H1 (cell line): ENCODE measurements around the gene DVL1. TPM values are rescaled to one million over a fixed set of nuclear protein-coding genes. Genes with fewer than 3 reads are reported as not detected.
A peak's percentile ranks its signal among the peaks of the same experiment; 100 is the strongest.

Source experiments
- CTCF ChIA-PET: fragments of 300-600 bp; sonication (Branson Sonifier 250); formaldehyde crosslinking; loops from one replicate; lab custom pipeline; 2021; ENCODE audit not compliant: partially characterized antibody; lab: Charles Lee
- POLR2A ChIA-PET: fragments of 300-600 bp; sonication (Branson Sonifier 250); formaldehyde crosslinking; loops from one replicate; lab custom pipeline; 2021; ENCODE audit warnings: inconsistent platforms; ENCODE audit not compliant: partially characterized antibody; lab: Charles Lee
- DNase-seq, 2 experiments: peaks; one replicate each; pipeline versions ENCODE4 v3.0.0 to v3.0.0-alpha.2; 2010 to 2022; ENCODE audit warnings: low spot score in 2 of 2, low read depth in 1 of 2, mixed read lengths in 1 of 2
- FAIRE-seq: peaks from 2 replicates; lab custom pipeline; 2011; peaks lifted over from hg19 to GRCh38; lab: Jason Lieb, UNC
- H2AFZ ChIP-seq: 2 replicates; pipeline ENCODE4 v1.8.1; 2012; ENCODE audit warnings: low read length, inconsistent platforms
- H2AK5ac ChIP-seq: 2 replicates; pipeline ENCODE4 v1.6.1; 2013; ENCODE audit warnings: low read depth, low read length
- H2BK120ac ChIP-seq: replicated peaks from 2 replicates; pipeline ENCODE3; 2013; ENCODE audit warnings: low read depth, low read length, inconsistent platforms
- H2BK12ac ChIP-seq: 2 replicates; pipeline ENCODE4 v1.6.1; 2013; ENCODE audit warnings: low read depth, low read length
- H2BK15ac ChIP-seq: 2 replicates; pipeline ENCODE4 v1.6.1; 2013; ENCODE audit warnings: low read length
- H2BK20ac ChIP-seq: 2 replicates; pipeline ENCODE4 v1.6.1; 2013; ENCODE audit warnings: low read length
- H2BK5ac ChIP-seq: 2 replicates; pipeline ENCODE4 v1.6.1; 2013; ENCODE audit warnings: low read depth, low read length
- H3K14ac ChIP-seq: 2 replicates; pipeline ENCODE4 v1.6.1; 2013; ENCODE audit warnings: inconsistent platforms; ENCODE audit not compliant: insufficient read length
- H3K18ac ChIP-seq: 2 replicates; pipeline ENCODE4 v1.6.1; 2013; ENCODE audit warnings: low read length; ENCODE audit errors: extremely low read depth
- H3K23ac ChIP-seq: 2 replicates; pipeline ENCODE4 v1.6.1; 2013; ENCODE audit warnings: inconsistent platforms; ENCODE audit not compliant: insufficient read length
- H3K23me2 ChIP-seq: 2 replicates; pipeline ENCODE4 v1.6.1; 2013; ENCODE audit warnings: low read depth, low read length
- H3K27ac ChIP-seq: 2 replicates; pipeline ENCODE4 v1.6.1; 2011; ENCODE audit warnings: low read depth, low read length, inconsistent platforms
- H3K27me3 ChIP-seq, 4 experiments: replicated peaks in 1 of 4; 1 replicate in 1 of 4; 2 replicates in 3 of 4; pipeline versions ENCODE4 v1.6.1 to v1.8.1; 2011 to 2013; ENCODE audit warnings: low read length in 3 of 4, mild to moderate bottlenecking in 3 of 4, inconsistent platforms in 2 of 4, mixed read lengths in 2 of 4, moderate library complexity in 1 of 4; ENCODE audit not compliant: control insufficient read depth in 3 of 4, insufficient read depth in 3 of 4; ENCODE audit errors: extremely low read depth in 1 of 4
- H3K36me3 ChIP-seq, 4 experiments: 2 replicates each; pipeline versions ENCODE4 v1.6.1 to v1.8.1; 2011 to 2013; ENCODE audit warnings: mild to moderate bottlenecking in 4 of 4, low read length in 3 of 4, moderate library complexity in 2 of 4, control low read depth in 1 of 4, inconsistent platforms in 1 of 4; ENCODE audit not compliant: insufficient read depth in 4 of 4, control insufficient read depth in 2 of 4
- H3K4ac ChIP-seq: replicated peaks from 2 replicates; pipeline ENCODE3; 2013; ENCODE audit warnings: low read length, low read depth, mixed read lengths, inconsistent platforms; ENCODE audit not compliant: insufficient read length
- H3K4me1 ChIP-seq, 4 experiments: replicated peaks in 1 of 4; 1 replicate in 1 of 4; 2 replicates in 3 of 4; pipeline versions ENCODE4 v1.6.1 to v1.8.1; 2011 to 2013; ENCODE audit warnings: low read length in 3 of 4, inconsistent platforms in 2 of 4, mixed read lengths in 1 of 4; ENCODE audit not compliant: insufficient read depth in 4 of 4, control insufficient read depth in 3 of 4
- H3K4me2 ChIP-seq, 2 experiments: 2 replicates each; pipeline versions ENCODE4 v1.6.1 to v1.8.1; 2011 to 2013; ENCODE audit warnings: low read depth in 2 of 2, low read length in 2 of 2, control low read depth in 1 of 2, inconsistent platforms in 1 of 2, mild to moderate bottlenecking in 1 of 2; ENCODE audit not compliant: insufficient read depth in 1 of 2
- H3K4me3 ChIP-seq, 4 experiments: fragments of 200-600, 300-600 bp in 1 of 4; sonication (generic), shearing (Covaris generic), sonication (Bioruptor Twin) in 1 of 4; 2 replicates each; pipeline versions ENCODE4 v1.5.1 to v1.8.1; 2011 to 2016; ENCODE audit warnings: low read length in 4 of 4, low read depth in 3 of 4, control low read depth in 2 of 4, inconsistent platforms in 2 of 4, mild to moderate bottlenecking in 2 of 4, mixed read lengths in 1 of 4, moderate library complexity in 1 of 4; ENCODE audit not compliant: insufficient read depth in 2 of 4; ENCODE audit errors: extremely low read depth in 1 of 4
- H3K56ac ChIP-seq: replicated peaks from 2 replicates; pipeline ENCODE3; 2013; ENCODE audit warnings: low read depth, mild to moderate bottlenecking, mixed read lengths, low read length, inconsistent platforms; ENCODE audit not compliant: insufficient read length
- H3K79me1 ChIP-seq: 2 replicates; pipeline ENCODE4 v1.6.1; 2013; ENCODE audit warnings: low read depth, low read length, control low read depth
- H3K79me2 ChIP-seq, 2 experiments: 2 replicates each; pipeline versions ENCODE4 v1.6.1 to v1.8.1; 2012 to 2013; ENCODE audit warnings: low read length in 2 of 2, mild to moderate bottlenecking in 2 of 2, inconsistent platforms in 1 of 2; ENCODE audit not compliant: insufficient read depth in 2 of 2, control insufficient read depth in 1 of 2
- H3K9ac ChIP-seq, 4 experiments: replicated peaks in 1 of 4; 1 replicate in 1 of 4; 2 replicates in 3 of 4; pipeline versions ENCODE4 v1.6.1 to v1.8.1; 2011 to 2013; ENCODE audit warnings: low read depth in 3 of 4, low read length in 3 of 4, control low read depth in 2 of 4, mild to moderate bottlenecking in 2 of 4, moderate library complexity in 2 of 4, inconsistent platforms in 1 of 4; ENCODE audit errors: extremely low read depth in 1 of 4
- H3K9me3 ChIP-seq, 2 experiments: 2 replicates each; pipeline versions ENCODE4 v1.6.1 to v1.8.1; 2012 to 2013; ENCODE audit warnings: mild to moderate bottlenecking in 2 of 2, moderate library complexity in 2 of 2, control low read depth in 1 of 2, inconsistent platforms in 1 of 2, low read depth in 1 of 2, low read length in 1 of 2, mixed read lengths in 1 of 2; ENCODE audit not compliant: insufficient read depth in 2 of 2
- H4K20me1 ChIP-seq, 2 experiments: replicated peaks in 1 of 2; 2 replicates each; pipeline versions ENCODE3 to v1.8.1; 2011 to 2013; ENCODE audit warnings: inconsistent platforms in 2 of 2, low read length in 2 of 2, mild to moderate bottlenecking in 1 of 2; ENCODE audit not compliant: insufficient read depth in 2 of 2, control insufficient read depth in 1 of 2
- H4K5ac ChIP-seq: 2 replicates; pipeline ENCODE4 v1.6.1; 2013; ENCODE audit warnings: low read length, low read depth, mixed read lengths, inconsistent platforms; ENCODE audit not compliant: insufficient read length
- H4K8ac ChIP-seq: 2 replicates; pipeline ENCODE4 v1.8.0; 2013; ENCODE audit warnings: mild to moderate bottlenecking, moderate library complexity, low read length, inconsistent platforms; ENCODE audit not compliant: insufficient read depth; ENCODE audit errors: extremely low read depth
- H4K91ac ChIP-seq: replicated peaks from 2 replicates; pipeline ENCODE3; 2013; ENCODE audit warnings: low read length, mixed read lengths, inconsistent platforms; ENCODE audit not compliant: insufficient read length
- BRCA1 ChIP-seq: IDR thresholded peaks from 2 replicates; pipeline ENCODE4 v1.6.1; 2012; ENCODE audit warnings: low read depth, low read length, improper control_type of control experiment
- CEBPB ChIP-seq: IDR thresholded peaks from 2 replicates; pipeline ENCODE4 v1.6.1; 2012; ENCODE audit warnings: low read depth, low read length
- CREB1 ChIP-seq: IDR thresholded peaks from 2 replicates; pipeline ENCODE4 v1.6.1; 2012; ENCODE audit warnings: inconsistent platforms
- E2F6 ChIP-seq: IDR thresholded peaks from 2 replicates; pipeline ENCODE4 v1.6.1; 2012; ENCODE audit warnings: inconsistent platforms
- MAX ChIP-seq: IDR thresholded peaks from 2 replicates; pipeline ENCODE4 v1.6.1; 2012; ENCODE audit warnings: inconsistent platforms
- PHF8 ChIP-seq: fragments of 200-600 bp; sonication (generic); conservative IDR thresholded peaks from 2 replicates; pipeline ENCODE4 v1.7.1; 2012; ENCODE audit warnings: low read depth, mild to moderate bottlenecking, inconsistent platforms, low read length, moderate library complexity
- RFX5 ChIP-seq: IDR thresholded peaks from 2 replicates; pipeline ENCODE4 v1.6.1; 2011; ENCODE audit warnings: low read depth, low read length, improper control_type of control experiment, borderline replicate concordance
- TAF1 ChIP-seq: IDR thresholded peaks from 2 replicates; pipeline ENCODE4 v1.6.1; 2011; ENCODE audit warnings: mild to moderate bottlenecking, low read depth, low read length
- TCF12 ChIP-seq: IDR thresholded peaks from 2 replicates; pipeline ENCODE4 v1.6.1; 2011; ENCODE audit warnings: low read depth, mild to moderate bottlenecking, low read length
- WGBS, 2 experiments: shearing (Covaris generic) in 1 of 2; methylation state at CpG; one replicate each; pipeline versions ENCODE4 v1.1.6 to v1.1.7; 2013 to 2015; ENCODE audit warnings: low lambda C conversion rate in 2 of 2, mixed read lengths in 2 of 2, inconsistent platforms in 1 of 2, low coverage in 1 of 2, missing lambda C conversion rate in 1 of 2; ENCODE audit not compliant: insufficient replicate concordance in 2 of 2, insufficient coverage in 1 of 2, insufficient read length in 1 of 2; ENCODE audit errors: extremely low coverage in 1 of 2, missing lambda C conversion rate in 1 of 2; 5-methylcytosine and 5-hydroxymethylcytosine counted together
- polyA plus RNA-seq, 7 experiments: library from polyadenylated mRNA; depleted of rRNA in 3 of 7; stranded (reverse) in 5 of 7; unstranded in 2 of 7; fragments of >200 nt in 5 of 7; fragments of 200-250 nt in 2 of 7; gene quantifications; 1 replicate in 5 of 7; 2 replicates in 1 of 7; 4 replicates in 1 of 7; pipeline versions ENCODE4 v1.2.1 to v1.2.3, GENCODE V29; 2011 to 2013; ENCODE audit warnings: missing spikeins in 2 of 7, mixed read lengths in 2 of 7
- total RNA-seq: library from RNA; stranded (reverse); fragmentation: NEBNext Ultra II Directional; extraction: Animal tissue kit (Norgen Biotek cat#: 25700); gene quantifications from 2 replicates; pipeline ENCODE4 v1.2.1, GENCODE V29; 2021

DVL1 gene
- total and polyA plus RNA-seq, 2 of the 8 experiments (the other 6 are each of a cell fraction or from before 2014, with no cell fraction given), result 39.4 to 58.9 TPM

GRCh38 chr1:1295154-1295923 lies 53.9 kb downstream of the DVL1 start:
- Histone ChIP-seq H2BK15ac (no peak overlapping the region), H3K36me3 (peaks cover 0 to 7% (median 0%) of the 10 kb centered on the region in 4 experiments; a peak in 1 of 8 replicates), H3K56ac (no peak overlapping the region), H3K18ac (no peak overlapping the region), H3K23ac (no peak overlapping the region), H4K20me1 (peaks cover 6 to 12% of the 10 kb centered on the region in 2 experiments), H4K5ac (no peak overlapping the region), H2AFZ (no peak overlapping the region), H3K27ac (no peak overlapping the region), H3K23me2 (no peaks in the 10 kb centered on the region), H3K9me3 (no peaks in the 10 kb centered on the region), H3K4me1 (peaks cover 0 to 12% (median 0%) of the 10 kb centered on the region in 4 experiments; a peak in 2 of 7 replicates), H2BK12ac (no peak overlapping the region), H3K4ac (no peak overlapping the region), H4K8ac (peak overlapping the region; percentile 25; the same call in 1 of the 2 replicates), H2AK5ac (no peak overlapping the region), H3K9ac (no peak overlapping the region), H2BK5ac (no peak overlapping the region), H4K91ac (no peak overlapping the region), H3K14ac (no peak overlapping the region), H3K4me3 (no peak overlapping the region), H3K79me2 (no peaks in the 10 kb centered on the region), H3K27me3 (peaks cover 0 to 3% (median 0%) of the 10 kb centered on the region in 4 experiments; a peak in 1 of 7 replicates), H2BK20ac (no peak overlapping the region), H3K4me2 (no peak overlapping the region), H2BK120ac (no peak overlapping the region), H3K79me1 (no peaks in the 10 kb centered on the region)
- POLR2A ChIA-PET, result interaction anchor here (0.6 to 1.7 kb wide), 8 partner anchors 14 to 57 kb away, joined by 3 to 6 read pairs (median 4); partner anchors contain the start of gene TAS1R3
- DNase-seq (no peak), FAIRE-seq (no peak)
- WGBS, 2 experiments, result 95% methylated on average over 19 of the region's 35 CpGs; no CpG with 5 or more reads in 1 of the 2 experiments
- CTCF ChIA-PET, result interaction anchor here (0.8 to 1.0 kb wide), 4 partner anchors 10 to 320 kb away, joined by 3 to 5 read pairs (median 4); partner anchors contain the start of genes B3GALT6 and SDF4
- TF ChIP-seq BRCA1 (no peak), CREB1 (no peak), CEBPB (no peak), E2F6 (no peak), RFX5 (no peak), TAF1 (no peak), TCF12 (no peak), PHF8 (no peak), MAX (no peak)
